ENCODE results near the gene MRPS16.

Gene MRPS16

GRCh38 chr10:73238990-73239566 lies 13.4 kb downstream of the MRPS16 start:
- no peak for DNase-seq

- DNase-seq = peak; percentile 32
Observed at GRCh38 chr10:73234695-73235094, 17.7 kb downstream of the MRPS16 start.

- DNase-seq = no peak
Observed at GRCh38 chr10:73233883-73234282, 18.6 kb downstream of the MRPS16 start.

- peak; percentile 70 for DNase-seq
Observed at GRCh38 chr10:73232887-73233286, 19.6 kb downstream of the MRPS16 start.

GRCh38 chr10:73229567-73229966 lies 22.9 kb downstream of the MRPS16 start:
- DNase-seq = peak; percentile 49

GRCh38 chr10:73228247-73228646 lies 24.2 kb downstream of the MRPS16 start:
- no peak for DNase-seq

- DNase-seq = no peak
Observed at GRCh38 chr10:73226663-73227062, 25.8 kb downstream of the MRPS16 start.

GRCh38 chr10:73225518-73225917 lies 26.9 kb downstream of the MRPS16 start:
- no peak for DNase-seq

- no peak for DNase-seq
Observed at GRCh38 chr10:73220989-73221388, 31.5 kb downstream of the MRPS16 start.

- DNase-seq = no peak
Observed at GRCh38 chr10:73219384-73219783, 33.1 kb downstream of the MRPS16 start.

- DNase-seq = peak; percentile 77
Observed at GRCh38 chr10:73218431-73219191, 33.8 kb downstream of the MRPS16 start.

- no peak for DNase-seq
Observed at GRCh38 chr10:73217628-73218027, 34.8 kb downstream of the MRPS16 start.

GRCh38 chr10:73215749-73216148 lies 36.7 kb downstream of the MRPS16 start:
- DNase-seq = no peak

- DNase-seq = no peak
Observed at GRCh38 chr10:73211106-73211811, 41.2 kb downstream of the MRPS16 start.

- DNase-seq = no peak
Observed at GRCh38 chr10:73210395-73211105, 41.9 kb downstream of the MRPS16 start.

- no peak for DNase-seq
Observed at GRCh38 chr10:73209705-73210104, 42.7 kb downstream of the MRPS16 start.

- no peak for DNase-seq
Observed at GRCh38 chr10:73207883-73208282, 44.6 kb downstream of the MRPS16 start.

GRCh38 chr10:73206385-73206784 lies 46.1 kb downstream of the MRPS16 start:
- DNase-seq = no peak

- DNase-seq = no peak
Observed at GRCh38 chr10:73205890-73206289, 46.6 kb downstream of the MRPS16 start.

- DNase-seq = no peak
Observed at GRCh38 chr10:73205081-73205480, 47.4 kb downstream of the MRPS16 start.
